K562 (cell line): ENCODE results near the gene COLEC12. TPM values are rescaled to one million over a fixed set of nuclear protein-coding genes. Genes with fewer than 3 reads are reported as not detected.

ENCODE experiments used
- ATAC-seq: fragments of 200-7000 bp; cut with Tn5 transposase; 3 replicates; pipeline ENCODE4 v1.9.1; 2020; ENCODE audit warnings: moderate library complexity
- BruUV-seq: library from RNA; stranded (reverse); fragments of 400-500 nt; replicated peaks from 2 replicates; lab custom pipeline; 2021; lab: Mats Ljungman, UMichigan
- CTCF ChIA-PET: fragments of 300-600 bp; formaldehyde crosslinking; extraction: SDS; loops from one replicate; lab custom pipeline; 2021; ENCODE audit warnings: low intra/inter-chr PET ratio; lab: Yijun Ruan, JAX
- POLR2A ChIA-PET: fragments of 300-600, 350-650 bp; sonication (Branson Sonifier 250); formaldehyde crosslinking; extraction: SDS; loops from one replicate; lab custom pipeline; 2021; ENCODE audit warnings: antibody characterized with exemption, inconsistent platforms; lab: Yijun Ruan, JAX
- DNase-seq, 4 experiments: peaks; one replicate each; pipeline versions ENCODE4 v3.0.0 to v3.0.0-alpha.2; 2011 to 2018; ENCODE audit warnings: low spot score in 3 of 4, mixed read lengths in 3 of 4; ENCODE audit errors: extremely low read depth in 1 of 4
- FAIRE-seq: peaks from 2 replicates; lab custom pipeline; 2011; peaks lifted over from hg19 to GRCh38; lab: Jason Lieb, UNC
- H2AFZ ChIP-seq: 2 replicates; pipeline ENCODE4 v1.6.0; 2011; ENCODE audit warnings: low read depth, low read length, control low read depth, inconsistent platforms
- H3K27ac ChIP-seq: fragments of 200-600 bp; 3 replicates; pipeline ENCODE4 v1.8.0; 2011; ENCODE audit warnings: low read depth, mild to moderate bottlenecking, control low read depth, inconsistent platforms, low read length, moderate library complexity, mixed read lengths; ENCODE audit errors: extremely low read depth
- H3K27me3 ChIP-seq, 2 experiments: fragments of 300-600 bp in 1 of 2; 2 replicates in 1 of 2; 3 replicates in 1 of 2; pipeline versions ENCODE4 v1.6.0 to v1.8.0; 2011; ENCODE audit warnings: inconsistent platforms in 2 of 2, low read length in 2 of 2, mild to moderate bottlenecking in 1 of 2, mixed read lengths in 1 of 2, moderate library complexity in 1 of 2; ENCODE audit not compliant: control insufficient read depth in 2 of 2, insufficient read depth in 2 of 2
- H3K36me3 ChIP-seq: fragments of 300-600 bp; 3 replicates; pipeline ENCODE4 v1.8.0; 2011; ENCODE audit warnings: mild to moderate bottlenecking, low read length, inconsistent platforms; ENCODE audit not compliant: control insufficient read depth, insufficient read depth
- H3K4me1 ChIP-seq, 2 experiments: fragments of 200-600 bp in 1 of 2; replicated peaks in 1 of 2; 2 replicates in 1 of 2; 3 replicates in 1 of 2; pipeline versions ENCODE4 v1.5.1 to v1.8.0; 2011; ENCODE audit warnings: inconsistent platforms in 2 of 2, low read length in 2 of 2, mild to moderate bottlenecking in 1 of 2, mixed read lengths in 1 of 2, moderate library complexity in 1 of 2; ENCODE audit not compliant: control insufficient read depth in 2 of 2, insufficient read depth in 2 of 2
- H3K4me2 ChIP-seq: 2 replicates; pipeline ENCODE4 v1.6.1; 2011; ENCODE audit warnings: low read length, control low read depth, inconsistent platforms, mixed read lengths; ENCODE audit not compliant: insufficient read depth
- H3K4me3 ChIP-seq: fragments of 200-600 bp; sonication (generic), shearing (Covaris generic); 2 replicates; pipeline ENCODE4 v1.5.1; 2016; ENCODE audit warnings: control low read depth, inconsistent platforms
- H3K79me2 ChIP-seq: fragments of 200-600 bp; 3 replicates; pipeline ENCODE4 v1.8.0; 2011; ENCODE audit warnings: low read length, inconsistent platforms; ENCODE audit not compliant: control insufficient read depth, insufficient read depth
- H3K9ac ChIP-seq, 2 experiments: 2 replicates each; pipeline versions ENCODE4 v1.6.0 to v1.6.1; 2011; ENCODE audit warnings: low read depth in 2 of 2, low read length in 2 of 2, control low read depth in 1 of 2, inconsistent platforms in 1 of 2, mild to moderate bottlenecking in 1 of 2, mixed read lengths in 1 of 2; ENCODE audit not compliant: insufficient read depth in 1 of 2
- H3K9me1 ChIP-seq: one replicate; pipeline ENCODE4 v1.6.0; 2011; ENCODE audit warnings: inconsistent platforms, mild to moderate bottlenecking, low read length, moderate library complexity; ENCODE audit not compliant: control insufficient read depth, insufficient read depth
- H3K9me3 ChIP-seq: replicated peaks from 2 replicates; pipeline ENCODE4 v1.5.1; 2011; ENCODE audit warnings: low read depth, low read length, inconsistent platforms; ENCODE audit not compliant: control insufficient read depth, insufficient read depth
- H4K20me1 ChIP-seq: replicated peaks from 2 replicates; pipeline ENCODE4 v1.6.1; 2011; ENCODE audit warnings: low read length, inconsistent platforms, mixed read lengths; ENCODE audit not compliant: control insufficient read depth, insufficient read depth
- ADNP ChIP-seq: fragments of 200-800 bp; sonication (Bioruptor generic); IDR thresholded peaks from 2 replicates; pipeline ENCODE4 v1.6.1; 2016; ENCODE audit warnings: missing genetic modification characterization, missing compliant biosample characterization
- BACH1 ChIP-seq: fragments of 200-800 bp; sonication (Bioruptor generic); IDR thresholded peaks from 2 replicates; pipeline ENCODE4 v1.6.1; 2016; ENCODE audit warnings: missing genetic modification characterization, missing compliant biosample characterization
- BCOR ChIP-seq: fragments of 450-650 bp; IDR thresholded peaks from 2 replicates; pipeline ENCODE4 v1.6.1; 2016
- CBFB ChIP-seq: sonication (generic); formaldehyde crosslinking; IDR thresholded peaks from 2 replicates; pipeline ENCODE4 v1.4.0; 2020; ENCODE audit warnings: mild to moderate bottlenecking, missing genetic modification reagents
- CHD2 ChIP-seq: IDR thresholded peaks from 2 replicates; pipeline ENCODE4 v1.6.1; 2011; ENCODE audit warnings: low read depth, low read length
- CTCFL ChIP-seq: IDR thresholded peaks from 2 replicates; pipeline ENCODE4 v1.6.1; 2011; ENCODE audit warnings: borderline replicate concordance, low read depth, mild to moderate bottlenecking, moderate library complexity, low read length; ENCODE audit not compliant: insufficient read depth, poor library complexity, severe bottlenecking
- E2F3 ChIP-seq: fragments of 250-450 bp; sonication (Bioruptor Pico); IDR thresholded peaks from 2 replicates; pipeline ENCODE4 v1.4.0; 2020; ENCODE audit warnings: mild to moderate bottlenecking
- MAFG ChIP-seq: fragments of 450-650 bp; conservative IDR thresholded peaks from 2 replicates; pipeline ENCODE4 v1.6.1; 2016; ENCODE audit warnings: missing genetic modification characterization, missing compliant biosample characterization
- NONO ChIP-seq, 2 experiments: fragments of 200-400 bp in 1 of 2; fragments of 450-650 bp in 1 of 2; formaldehyde crosslinking in 1 of 2; IDR thresholded peaks; 2 replicates each; pipeline ENCODE4 v1.6.1; 2017; ENCODE audit warnings: low read depth in 2 of 2, mild to moderate bottlenecking in 2 of 2, moderate library complexity in 2 of 2, low read length in 1 of 2
- NUFIP1 ChIP-seq: fragments of 450-650 bp; IDR thresholded peaks from 2 replicates; pipeline ENCODE4 v1.6.1; 2018; ENCODE audit not compliant: partially characterized antibody
- SNAPC5 ChIP-seq: fragments of 250-450 bp; sonication (Bioruptor Pico); IDR thresholded peaks from 2 replicates; pipeline ENCODE4 v1.8.0; 2021; ENCODE audit warnings: moderate library complexity, mild to moderate bottlenecking, inconsistent platforms
- SNRNP70 ChIP-seq: fragments of 200-400 bp; formaldehyde crosslinking; optimal IDR thresholded peaks from 2 replicates; pipeline ENCODE3; 2017; ENCODE audit warnings: low read depth, low read length
- XRCC4 ChIP-seq: IDR thresholded peaks from one replicate; pipeline ENCODE4 v1.6.1; 2011; ENCODE audit not compliant: insufficient read depth, insufficient read length; ENCODE audit errors: extremely low read depth
- ZBTB7A ChIP-seq: IDR thresholded peaks from 2 replicates; pipeline ENCODE4 v1.6.1; 2011; ENCODE audit warnings: low read depth, mild to moderate bottlenecking, low read length, moderate library complexity, borderline replicate concordance; ENCODE audit not compliant: control insufficient read depth
- ZNF644 ChIP-seq: fragments of 200-800 bp; sonication (Bioruptor generic); IDR thresholded peaks from 2 replicates; pipeline ENCODE4 v1.6.1; 2016; ENCODE audit warnings: low read depth, missing genetic modification characterization, missing compliant biosample characterization
- ZNF785 ChIP-seq: fragments of 250-450 bp; sonication (Bioruptor Pico); IDR thresholded peaks from 2 replicates; pipeline ENCODE4 v1.4.0; 2020; ENCODE audit warnings: mild to moderate bottlenecking
- WGBS: fragments of 100-300 bp; shearing (Covaris generic); methylation state at CpG from one replicate; pipeline ENCODE4 v1.1.6; 2016; ENCODE audit warnings: low coverage, mixed read lengths; ENCODE audit not compliant: insufficient coverage; ENCODE audit errors: missing lambda C conversion rate; 5-methylcytosine and 5-hydroxymethylcytosine counted together
- in situ Hi-C: fragments of 300-500 bp; cut with MboI; formaldehyde crosslinking; loops from 4 replicates; pipeline ENCODE4 v1.15.0; 2018; ENCODE audit warnings: inconsistent platforms, mixed read lengths
- intact Hi-C: fragments of 100-400 bp; cut with micrococcal nuclease; formaldehyde crosslinking; loops from 2 replicates; pipeline ENCODE4 v1.14.2; 2022
- polyA plus RNA-seq, 8 experiments: library from polyadenylated mRNA; depleted of rRNA in 4 of 8; stranded (reverse) in 5 of 8; unstranded in 3 of 8; fragments of >200 nt; fragmentation: Nextera tagmentation in 2 of 8; fragmentation: Illumina TruSeq in 1 of 8; extraction: Ambion mirVana in 2 of 8; extraction: Trizol in 1 of 8; gene quantifications; 2 replicates each; pipeline versions ENCODE4 v1.2.1 to v1.2.3, GENCODE V29; 2011 to 2014; ENCODE audit warnings: inconsistent platforms in 1 of 8, missing spikeins in 1 of 8
- total RNA-seq, 7 experiments: library from RNA; depleted of rRNA in 6 of 7; stranded (reverse); fragments of >200 nt in 6 of 7; fragmentation: Illumina TruSeq in 2 of 7; extraction: Trizol in 2 of 7; gene quantifications; 2 replicates each; pipeline versions ENCODE4 v1.2.1 to v1.2.3, GENCODE V29; 2011 to 2021; ENCODE audit warnings: low replicate concordance in 1 of 7

The COLEC12 gene
- total and polyA plus RNA-seq, 9 of the 15 experiments (the other 6 are each of a cell fraction or from before 2014, with no cell fraction given): 0.04 TPM; not detected in 8

GRCh38 chr18:295756-296490 is 204.6 kb downstream of the COLEC12 start:
- no peak overlapping the region for H3K27ac ChIP-seq
- no peaks in the 10 kb centered on the region for H4K20me1 ChIP-seq
- no peak for DNase-seq
- H3K4me3 ChIP-seq: no peak overlapping the region
- H3K79me2 ChIP-seq: no peaks in the 10 kb centered on the region
- TF ChIP-seq CTCFL (no peak), CHD2 (no peak), XRCC4 (no peak), CBFB (no peak), ZNF644 (tag) (no peak), ZBTB7A (no peak), NUFIP1 (no peak), BACH1 (tag) (no peak), ZNF785 (CRISPR knock-in tag) (no peak), NONO (IDR thresholded peaks at IDR 0.05; ENCODE audit: low read depth in 2 of 2, low read length in 1 of 2) (no peak), E2F3 (no peak), MAFG (tag) (no peak), SNAPC5 (CRISPR knock-in tag) (no peak), SNRNP70 (no peak), ADNP (no peak), BCOR (no peak)
- TF ChIP-seq, all 486 proteins: peak for 0
- Histone ChIP-seq H3K9me3 (no peaks in the 10 kb centered on the region), H2AFZ (no peak overlapping the region), H3K4me2 (no peak overlapping the region), H3K4me1 (peaks cover 0 to 6% of the 10 kb centered on the region in 2 experiments; a peak in 3 of 5 replicates), H3K36me3 (no peaks in the 10 kb centered on the region), H3K9me1 (no peaks in the 10 kb centered on the region), H3K9ac (no peak overlapping the region), H3K27me3 (peaks cover 9 to 20% of the 10 kb centered on the region in 2 experiments; a peak in 4 of 5 replicates)
- in situ Hi-C loops: no loop called here
- no TSS peak for BruUV-seq
- FAIRE-seq (no peak), ATAC-seq (no peak)
- ChIA-PET CTCF (no interaction called here), POLR2A (interaction anchor here (1.3 to 3.1 kb wide), 4 partner anchors 11 to 35 kb away, joined by 3 to 8 read pairs (median 3); partner anchors contain the start of gene THOC1)
- WGBS: 0% methylated on average over 3 of the region's 3 CpGs
- intact Hi-C loops: loop anchor here (5.0 kb wide), 1 partner anchor 41 kb away; no protein-coding TSS in a partner anchor
